HCT116 (cell line): ENCODE results near the gene BSN.

ENCODE experiments used
- ATF3 ChIP-seq: IDR thresholded peaks from 2 replicates; pipeline ENCODE4 v1.6.1; 2012
- CEBPB ChIP-seq: IDR thresholded peaks from 2 replicates; pipeline ENCODE4 v1.6.1; 2012; ENCODE audit warnings: low read depth
- CTCF ChIP-seq, 3 experiments: fragments of 200-600 bp in 1 of 3; sonication (generic) in 1 of 3; IDR thresholded peaks in 2 of 3; conservative IDR thresholded peaks in 1 of 3; 2 replicates each; pipeline ENCODE4 v1.5.1; 2012 to 2017; ENCODE audit warnings: low read depth in 2 of 3, low read length in 2 of 3, antibody characterized with exemption in 1 of 3, borderline replicate concordance in 1 of 3, control low read depth in 1 of 3, mild to moderate bottlenecking in 1 of 3, mixed read lengths in 1 of 3, mixed run types in 1 of 3, moderate library complexity in 1 of 3; ENCODE audit not compliant: insufficient read depth in 1 of 3
- ELF1 ChIP-seq: IDR thresholded peaks from 2 replicates; pipeline ENCODE4 v1.6.1; 2012; ENCODE audit warnings: low read depth, borderline replicate concordance
- EZH2 ChIP-seq: fragments of 200-600 bp; sonication (generic); IDR thresholded peaks from 2 replicates; pipeline ENCODE4 v1.6.1; 2017; ENCODE audit warnings: antibody characterized with exemption, mixed run types
- POLR2A ChIP-seq: IDR thresholded peaks from 2 replicates; pipeline ENCODE4 v1.7.0; 2011; ENCODE audit warnings: borderline replicate concordance; ENCODE audit not compliant: insufficient read depth, insufficient read length; ENCODE audit errors: extremely low read depth
- POLR2AphosphoS5 ChIP-seq: IDR thresholded peaks from 2 replicates; pipeline ENCODE4 v1.6.1; 2011; ENCODE audit warnings: mild to moderate bottlenecking, low read depth, low read length, moderate library complexity
- SP1 ChIP-seq: IDR thresholded peaks from 2 replicates; pipeline ENCODE4 v1.6.1; 2012; ENCODE audit warnings: low read depth
- TCF7L2 ChIP-seq: IDR thresholded peaks from 2 replicates; pipeline ENCODE4 v1.7.0; 2011; ENCODE audit warnings: borderline replicate concordance, inconsistent platforms; ENCODE audit not compliant: insufficient read depth, insufficient read length; ENCODE audit errors: extremely low read depth
- ZBTB33 ChIP-seq: IDR thresholded peaks from 2 replicates; pipeline ENCODE4 v1.6.1; 2011; ENCODE audit warnings: mild to moderate bottlenecking, low read length, moderate library complexity; ENCODE audit not compliant: insufficient replicate concordance; ENCODE audit errors: extremely low read depth
- ZNF274 ChIP-seq: fragments of 200-500 bp; sonication (Bioruptor generic); IDR thresholded peaks from 2 replicates; pipeline ENCODE4 v1.6.1; 2014; ENCODE audit warnings: mild to moderate bottlenecking, low read depth, low read length, inconsistent platforms
- TF ChIP-seq, protein P1 (sequence below): IDR thresholded peaks from 2 replicates; pipeline ENCODE4 v1.6.1; 2012

DNA sequence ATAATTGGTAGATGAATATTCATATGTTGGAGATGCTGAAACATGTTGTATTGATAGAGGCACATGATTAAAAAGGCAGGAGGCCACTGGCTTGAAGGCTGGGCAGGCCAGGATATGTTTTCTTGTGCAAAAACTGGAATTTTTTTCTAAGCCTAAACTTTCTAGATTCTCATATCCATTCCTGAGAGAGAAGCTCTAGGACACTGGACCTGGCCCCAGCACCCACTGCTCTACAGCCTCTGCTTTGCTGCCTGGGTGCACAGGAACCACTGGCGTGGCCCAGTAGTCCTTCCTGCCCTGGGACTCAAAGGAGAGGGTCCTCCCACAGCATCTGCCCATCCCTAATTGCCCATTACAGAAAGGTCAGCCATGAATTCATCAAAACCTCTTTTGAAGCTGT, 61.8 kb downstream of the BSN start:
- no peak for TF ChIP-seq CTCF (IDR thresholded peaks at IDR 0.05 in 2 of 3, conservative IDR thresholded peaks at IDR 0.05 in 1 of 3; ENCODE audit: borderline replicate concordance in 1 of 3, insufficient read depth in 1 of 3, low read depth in 2 of 3, low read length in 2 of 3)
- no peak for TF ChIP-seq POLR2A
- TF ChIP-seq SP1, result no peak
- TF ChIP-seq ELF1, result no peak
- no peak for TF ChIP-seq EZH2
- TF ChIP-seq CEBPB, result no peak
- TF ChIP-seq TCF7L2, result no peak
- TF ChIP-seq POLR2AphosphoS5, result no peak
- TF ChIP-seq ZBTB33, result no peak
- TF ChIP-seq, protein P1, sequence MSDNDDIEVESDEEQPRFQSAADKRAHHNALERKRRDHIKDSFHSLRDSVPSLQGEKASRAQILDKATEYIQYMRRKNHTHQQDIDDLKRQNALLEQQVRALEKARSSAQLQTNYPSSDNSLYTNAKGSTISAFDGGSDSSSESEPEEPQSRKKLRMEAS, result no peak
- TF ChIP-seq ZNF274, result no peak
- TF ChIP-seq ATF3, result no peak
